HL-60 (cell line): ENCODE measurements around the gene TSC2.

Experiments
- GABPA ChIP-seq: IDR thresholded peaks from 2 replicates; pipeline ENCODE4 v1.6.1; 2012; ENCODE audit warnings: low read depth
- TF ChIP-seq, protein P1 (sequence below): IDR thresholded peaks from one replicate; pipeline ENCODE4 v1.5.1; 2011; ENCODE audit warnings: low read length, control low read depth, inconsistent platforms; ENCODE audit not compliant: insufficient read depth
- TF ChIP-seq, protein P2 (sequence below): IDR thresholded peaks from 2 replicates; pipeline ENCODE4 v1.6.1; 2012; ENCODE audit warnings: low read depth; ENCODE audit not compliant: insufficient replicate concordance

- TF ChIP-seq, protein P1, sequence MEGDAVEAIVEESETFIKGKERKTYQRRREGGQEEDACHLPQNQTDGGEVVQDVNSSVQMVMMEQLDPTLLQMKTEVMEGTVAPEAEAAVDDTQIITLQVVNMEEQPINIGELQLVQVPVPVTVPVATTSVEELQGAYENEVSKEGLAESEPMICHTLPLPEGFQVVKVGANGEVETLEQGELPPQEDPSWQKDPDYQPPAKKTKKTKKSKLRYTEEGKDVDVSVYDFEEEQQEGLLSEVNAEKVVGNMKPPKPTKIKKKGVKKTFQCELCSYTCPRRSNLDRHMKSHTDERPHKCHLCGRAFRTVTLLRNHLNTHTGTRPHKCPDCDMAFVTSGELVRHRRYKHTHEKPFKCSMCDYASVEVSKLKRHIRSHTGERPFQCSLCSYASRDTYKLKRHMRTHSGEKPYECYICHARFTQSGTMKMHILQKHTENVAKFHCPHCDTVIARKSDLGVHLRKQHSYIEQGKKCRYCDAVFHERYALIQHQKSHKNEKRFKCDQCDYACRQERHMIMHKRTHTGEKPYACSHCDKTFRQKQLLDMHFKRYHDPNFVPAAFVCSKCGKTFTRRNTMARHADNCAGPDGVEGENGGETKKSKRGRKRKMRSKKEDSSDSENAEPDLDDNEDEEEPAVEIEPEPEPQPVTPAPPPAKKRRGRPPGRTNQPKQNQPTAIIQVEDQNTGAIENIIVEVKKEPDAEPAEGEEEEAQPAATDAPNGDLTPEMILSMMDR, result no peak
- TF ChIP-seq, protein P2, sequence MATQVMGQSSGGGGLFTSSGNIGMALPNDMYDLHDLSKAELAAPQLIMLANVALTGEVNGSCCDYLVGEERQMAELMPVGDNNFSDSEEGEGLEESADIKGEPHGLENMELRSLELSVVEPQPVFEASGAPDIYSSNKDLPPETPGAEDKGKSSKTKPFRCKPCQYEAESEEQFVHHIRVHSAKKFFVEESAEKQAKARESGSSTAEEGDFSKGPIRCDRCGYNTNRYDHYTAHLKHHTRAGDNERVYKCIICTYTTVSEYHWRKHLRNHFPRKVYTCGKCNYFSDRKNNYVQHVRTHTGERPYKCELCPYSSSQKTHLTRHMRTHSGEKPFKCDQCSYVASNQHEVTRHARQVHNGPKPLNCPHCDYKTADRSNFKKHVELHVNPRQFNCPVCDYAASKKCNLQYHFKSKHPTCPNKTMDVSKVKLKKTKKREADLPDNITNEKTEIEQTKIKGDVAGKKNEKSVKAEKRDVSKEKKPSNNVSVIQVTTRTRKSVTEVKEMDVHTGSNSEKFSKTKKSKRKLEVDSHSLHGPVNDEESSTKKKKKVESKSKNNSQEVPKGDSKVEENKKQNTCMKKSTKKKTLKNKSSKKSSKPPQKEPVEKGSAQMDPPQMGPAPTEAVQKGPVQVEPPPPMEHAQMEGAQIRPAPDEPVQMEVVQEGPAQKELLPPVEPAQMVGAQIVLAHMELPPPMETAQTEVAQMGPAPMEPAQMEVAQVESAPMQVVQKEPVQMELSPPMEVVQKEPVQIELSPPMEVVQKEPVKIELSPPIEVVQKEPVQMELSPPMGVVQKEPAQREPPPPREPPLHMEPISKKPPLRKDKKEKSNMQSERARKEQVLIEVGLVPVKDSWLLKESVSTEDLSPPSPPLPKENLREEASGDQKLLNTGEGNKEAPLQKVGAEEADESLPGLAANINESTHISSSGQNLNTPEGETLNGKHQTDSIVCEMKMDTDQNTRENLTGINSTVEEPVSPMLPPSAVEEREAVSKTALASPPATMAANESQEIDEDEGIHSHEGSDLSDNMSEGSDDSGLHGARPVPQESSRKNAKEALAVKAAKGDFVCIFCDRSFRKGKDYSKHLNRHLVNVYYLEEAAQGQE, result no peak
- TF ChIP-seq GABPA, result no peak
These were observed 32.5 kb upstream of the TSC2 start for GRCh38 chr16:2015117-2015946.
